SK-N-SH (cell line): ENCODE results near the gene KCNJ18.
"Not testable (repeated sequence)": the region's sequence is repeated elsewhere in the genome, so short reads cannot be mapped to it uniquely, and the experiment has no call there.

Source experiments
- CTCF ChIP-seq: fragments of 200-600 bp; sonication (generic); IDR thresholded peaks from 2 replicates; pipeline ENCODE4 v1.6.1; 2017; ENCODE audit warnings: antibody characterized with exemption, mild to moderate bottlenecking, moderate library complexity
- EP300 ChIP-seq, 2 experiments: IDR thresholded peaks; 2 replicates each; pipeline versions ENCODE4 v1.4.0 to v1.6.1; 2012; ENCODE audit warnings: borderline replicate concordance in 1 of 2, low read depth in 1 of 2, low read length in 1 of 2
- JUND ChIP-seq: IDR thresholded peaks from 2 replicates; pipeline ENCODE4 v1.4.0; 2012
- MEF2A ChIP-seq: IDR thresholded peaks from 2 replicates; pipeline ENCODE4 v1.4.0; 2012; ENCODE audit warnings: low read depth, borderline replicate concordance
- POLR2AphosphoS5 ChIP-seq: IDR thresholded peaks from 2 replicates; pipeline ENCODE4 v1.6.1; 2012; ENCODE audit warnings: low read depth, low read length
- RAD21 ChIP-seq: IDR thresholded peaks from 2 replicates; pipeline ENCODE4 v1.6.1; 2012; ENCODE audit warnings: mild to moderate bottlenecking, low read length
- RXRA ChIP-seq: IDR thresholded peaks from 2 replicates; pipeline ENCODE4 v1.4.0; 2012; ENCODE audit warnings: low read depth, mild to moderate bottlenecking, borderline replicate concordance
- SIN3A ChIP-seq: IDR thresholded peaks from 2 replicates; pipeline ENCODE4 v1.6.1; 2012; ENCODE audit warnings: low read depth, mild to moderate bottlenecking, low read length, moderate library complexity, borderline replicate concordance
- TAF1 ChIP-seq: IDR thresholded peaks from 2 replicates; pipeline ENCODE4 v1.6.1; 2012; ENCODE audit warnings: low read depth, mild to moderate bottlenecking, low read length, moderate library complexity, borderline replicate concordance
- USF2 ChIP-seq: fragments of 150-350 bp; IDR thresholded peaks from 2 replicates; pipeline ENCODE4 v1.6.1; 2017; ENCODE audit warnings: antibody characterized with exemption, low read length, low read depth, borderline replicate concordance

- not testable (repeated sequence) for TF ChIP-seq EP300 (IDR thresholded peaks at IDR 0.05; ENCODE audit: borderline replicate concordance in 1 of 2, low read depth in 1 of 2, low read length in 1 of 2); JUND; RXRA; CTCF; SIN3A; USF2; RAD21; TAF1; POLR2AphosphoS5; MEF2A
These were observed 20.7 kb downstream of the KCNJ18 start for GRCh38 chr17:21713020-21713419.
